ENCODE results near the gene CDKN2B-AS1.

GRCh38 chr9:22036866-22037626, 42.5 kb downstream of the CDKN2B-AS1 start:
- no peak for TF ChIP-seq CTCF (IDR thresholded peaks at IDR 0.05; ENCODE audit: insufficient read depth, low read length, poor library complexity, severe bottlenecking)
- no peak for TF ChIP-seq EZH2phosphoT487 (conservative IDR thresholded peaks at IDR 0.05; ENCODE audit: low read length)

Data from SU-DHL-6 (cell line).